Panc1 (cell line): ENCODE data around the gene TBCD. TPM values are rescaled to one million over a fixed set of nuclear protein-coding genes. Genes with fewer than 3 reads are reported as not detected.

ENCODE experiments used
- ATAC-seq: fragments of 200-7000 bp; cut with Tn5 transposase; 2 replicates; pipeline ENCODE4 v1.9.1; 2020; ENCODE audit warnings: mild to moderate bottlenecking, moderate library complexity
- BruUV-seq: library from RNA; stranded (reverse); fragments of 400-500 nt; replicated peaks from 2 replicates; lab custom pipeline; 2021; lab: Mats Ljungman, UMichigan
- CTCF ChIA-PET: fragments of 300-600 bp; sonication (Branson Sonifier 250); formaldehyde crosslinking; loops from one replicate; lab custom pipeline; 2022; ENCODE audit warnings: antibody characterized with exemption; lab: Charles Lee
- POLR2A ChIA-PET: fragments of 300-600 bp; sonication (Branson Sonifier 250); formaldehyde crosslinking; loops from one replicate; lab custom pipeline; 2022; ENCODE audit warnings: antibody characterized with exemption; lab: Charles Lee
- DNase-seq: peaks from one replicate; pipeline ENCODE4 v3.0.0-alpha.2; 2010; ENCODE audit warnings: low read depth, low spot score
- H3K27ac ChIP-seq: 2 replicates; pipeline ENCODE4 v1.5.1; 2011; ENCODE audit warnings: mild to moderate bottlenecking, low read length, inconsistent platforms
- H3K27me3 ChIP-seq: fragments of 200-500 bp; sonication (Bioruptor generic); 2 replicates; pipeline ENCODE4 v1.6.0; 2014; ENCODE audit warnings: low read length, inconsistent platforms; ENCODE audit not compliant: control insufficient read depth, insufficient read depth
- H3K36me3 ChIP-seq: fragments of 200-500 bp; sonication (Bioruptor generic); 2 replicates; pipeline ENCODE4 v1.5.1; 2014; ENCODE audit warnings: inconsistent platforms, mild to moderate bottlenecking, low read length, moderate library complexity; ENCODE audit not compliant: control insufficient read depth, insufficient read depth
- H3K4me1 ChIP-seq: 2 replicates; pipeline ENCODE4 v1.5.1; 2011; ENCODE audit warnings: inconsistent platforms, mild to moderate bottlenecking, low read length, moderate library complexity; ENCODE audit not compliant: control insufficient read depth, insufficient read depth
- H3K4me3 ChIP-seq, 2 experiments: 2 replicates each; pipeline ENCODE4 v1.5.1; 2011 to 2012; ENCODE audit warnings: low read depth in 2 of 2, low read length in 2 of 2, mild to moderate bottlenecking in 2 of 2, inconsistent platforms in 1 of 2, moderate library complexity in 1 of 2
- H3K9me3 ChIP-seq: fragments of 200-500 bp; sonication (Bioruptor generic); 2 replicates; pipeline ENCODE4 v1.5.1; 2014; ENCODE audit warnings: low read depth, mild to moderate bottlenecking, inconsistent platforms, low read length, moderate library complexity; ENCODE audit not compliant: control insufficient read depth, insufficient read depth
- CTCF ChIP-seq: fragments of 450-650 bp; IDR thresholded peaks from 2 replicates; pipeline ENCODE4 v1.5.1; 2017; ENCODE audit warnings: mild to moderate bottlenecking
- POLR2AphosphoS5 ChIP-seq: IDR thresholded peaks from 2 replicates; pipeline ENCODE4 v1.6.1; 2012; ENCODE audit warnings: mild to moderate bottlenecking, low read depth, low read length, moderate library complexity
- REST ChIP-seq, 2 experiments: IDR thresholded peaks; 2 replicates each; pipeline ENCODE4 v1.6.1; 2011 to 2012; ENCODE audit warnings: low read depth in 2 of 2, control low read depth in 1 of 2, low read length in 1 of 2, mild to moderate bottlenecking in 1 of 2, moderate library complexity in 1 of 2; ENCODE audit not compliant: insufficient read depth in 1 of 2
- SIN3A ChIP-seq: IDR thresholded peaks from 2 replicates; pipeline ENCODE4 v1.6.1; 2012; ENCODE audit warnings: low read depth, mild to moderate bottlenecking, low read length, moderate library complexity, borderline replicate concordance; ENCODE audit not compliant: insufficient read depth
- in situ Hi-C: cut with HindIII; loops from 2 replicates; pipeline ENCODE4 v1.10.0; 2016; ENCODE audit warnings: low sequenced_read_pairs, low pct_unique_long_range_greater_than_20kb
- intact Hi-C: fragments of 100-400 bp; cut with micrococcal nuclease; formaldehyde crosslinking; loops from one replicate; pipeline ENCODE4 v1.10.0; 2022; ENCODE audit not compliant: unreplicated experiment
- total RNA-seq: library from RNA; stranded (reverse); gene quantifications from one replicate; pipeline ENCODE4 v1.2.1, GENCODE V29; 2021; ENCODE audit not compliant: unreplicated experiment

The TBCD gene
- total RNA-seq, 1 experiment from 2014 or later = 186 TPM

GRCh38 chr17:82734987-82735866 is 16.6 kb upstream of the TBCD start, which contains the start of gene FN3K:
Gene FN3K, plus strand, starts transcription at chr17:82735615. Its CDS starts 22 bp downstream, at chr17:82735637.
- Histone ChIP-seq H3K36me3 (no peaks in the 10 kb centered on the region), H3K4me3 (peak within 1 kb of the TSS; percentile 56 to 70), H3K4me1 (no peaks in the 10 kb centered on the region), H3K27ac (peak within 1 kb of the TSS; percentile 76), H3K27me3 (no peaks in the 10 kb centered on the region), H3K9me3 (no peaks in the 10 kb centered on the region; the same call in 1 of the 2 replicates)
- intact Hi-C loops = no loop called here
- ATAC-seq = peak; percentile 89
- BruUV-seq = no TSS peak
- in situ Hi-C loops = no loop called here
- POLR2A ChIA-PET = no interaction called here
- no peak for DNase-seq
- CTCF ChIA-PET = interaction anchor here (0.6 kb wide), 1 partner anchor 309 kb away, joined by 7 read pairs; no protein-coding TSS in a partner anchor
- TF ChIP-seq REST (IDR thresholded peaks at IDR 0.05; ENCODE audit: insufficient read depth in 1 of 2, low read depth in 2 of 2, low read length in 1 of 2) = no peak
- TF ChIP-seq POLR2AphosphoS5 = peak; percentile 74
- 0 out of 2 replicates have a peak, but pooled peaks have one; percentile 76 for TF ChIP-seq SIN3A

- TF ChIP-seq REST (IDR thresholded peaks at IDR 0.05; ENCODE audit: insufficient read depth in 1 of 2, low read depth in 2 of 2, low read length in 1 of 2) = no peak
- TF ChIP-seq CTCF = no peak
- Histone ChIP-seq H3K9me3 (peaks cover 9% of the 10 kb centered on the region; the same call in 1 of the 2 replicates), H3K27ac (peak overlapping the region; percentile 14; the same call in 1 of the 2 replicates), H3K4me1 (no peaks in the 10 kb centered on the region), H3K36me3 (no peaks in the 10 kb centered on the region), H3K4me3 (peak overlapping the region; percentile 56 to 70), H3K27me3 (no peaks in the 10 kb centered on the region)
- TSS peak; percentile 72 for BruUV-seq
- ATAC-seq (no peak), DNase-seq (no peak)
- ChIA-PET CTCF (no interaction called here), POLR2A (no interaction called here)
- intact Hi-C loops (no loop called here), in situ Hi-C loops (no loop called here)
These were observed 15.2 kb upstream of the TBCD start for GRCh38 chr17:82736511-82737185.
